Astrocyte (in vitro differentiated cells and primary cell): Measurements from ENCODE around the gene KLHL10.

Experiments
- EZH2 ChIP-seq: IDR thresholded peaks from 2 replicates; pipeline ENCODE4 v1.6.1; 2012; ENCODE audit warnings: mild to moderate bottlenecking, low read length, inconsistent platforms; ENCODE audit not compliant: insufficient read depth
- TF ChIP-seq, protein P1 (sequence below): IDR thresholded peaks from 2 replicates; pipeline ENCODE4 v1.5.1; 2011; ENCODE audit warnings: low read depth, mild to moderate bottlenecking, inconsistent platforms, low read length, moderate library complexity; ENCODE audit not compliant: insufficient read depth

DNA sequence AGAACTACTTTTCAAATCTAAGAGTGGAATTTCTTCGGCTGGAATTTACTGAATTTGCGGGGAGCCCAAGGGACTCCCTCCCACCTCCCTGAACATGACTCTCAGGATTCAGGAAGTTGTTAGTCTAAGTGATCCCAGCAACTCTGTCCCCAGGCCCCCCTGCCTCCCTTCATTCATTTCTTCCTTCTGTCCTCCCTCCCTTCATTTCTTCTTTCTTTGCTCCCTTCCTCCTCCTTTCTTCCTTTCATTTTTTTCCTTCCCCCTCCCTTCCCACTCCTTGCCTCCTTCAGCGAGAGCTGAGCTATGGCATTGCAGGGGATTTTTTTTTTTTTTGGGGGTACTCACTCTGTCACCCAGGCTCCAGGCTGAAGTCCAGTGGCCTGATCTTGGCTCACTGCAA is 40.2 kb upstream of the KLHL10 start:
- TF ChIP-seq, protein P1, sequence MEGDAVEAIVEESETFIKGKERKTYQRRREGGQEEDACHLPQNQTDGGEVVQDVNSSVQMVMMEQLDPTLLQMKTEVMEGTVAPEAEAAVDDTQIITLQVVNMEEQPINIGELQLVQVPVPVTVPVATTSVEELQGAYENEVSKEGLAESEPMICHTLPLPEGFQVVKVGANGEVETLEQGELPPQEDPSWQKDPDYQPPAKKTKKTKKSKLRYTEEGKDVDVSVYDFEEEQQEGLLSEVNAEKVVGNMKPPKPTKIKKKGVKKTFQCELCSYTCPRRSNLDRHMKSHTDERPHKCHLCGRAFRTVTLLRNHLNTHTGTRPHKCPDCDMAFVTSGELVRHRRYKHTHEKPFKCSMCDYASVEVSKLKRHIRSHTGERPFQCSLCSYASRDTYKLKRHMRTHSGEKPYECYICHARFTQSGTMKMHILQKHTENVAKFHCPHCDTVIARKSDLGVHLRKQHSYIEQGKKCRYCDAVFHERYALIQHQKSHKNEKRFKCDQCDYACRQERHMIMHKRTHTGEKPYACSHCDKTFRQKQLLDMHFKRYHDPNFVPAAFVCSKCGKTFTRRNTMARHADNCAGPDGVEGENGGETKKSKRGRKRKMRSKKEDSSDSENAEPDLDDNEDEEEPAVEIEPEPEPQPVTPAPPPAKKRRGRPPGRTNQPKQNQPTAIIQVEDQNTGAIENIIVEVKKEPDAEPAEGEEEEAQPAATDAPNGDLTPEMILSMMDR = no peak
- TF ChIP-seq EZH2 = no peak
